HL-60 (cell line): ENCODE data around the gene CFAP92.

Experiments used
- CTCF ChIP-seq: IDR thresholded peaks from one replicate; pipeline ENCODE4 v1.5.1; 2011; ENCODE audit warnings: low read length, control low read depth, inconsistent platforms; ENCODE audit not compliant: insufficient read depth
- GABPA ChIP-seq: IDR thresholded peaks from 2 replicates; pipeline ENCODE4 v1.6.1; 2012; ENCODE audit warnings: low read depth
- POLR2AphosphoS5 ChIP-seq: IDR thresholded peaks from 2 replicates; pipeline ENCODE4 v1.6.1; 2012; ENCODE audit warnings: low read depth
- REST ChIP-seq: IDR thresholded peaks from 2 replicates; pipeline ENCODE4 v1.6.1; 2012; ENCODE audit warnings: low read depth; ENCODE audit not compliant: insufficient replicate concordance
- SPI1 ChIP-seq: IDR thresholded peaks from 2 replicates; pipeline ENCODE4 v1.6.1; 2012; ENCODE audit warnings: low read depth, mild to moderate bottlenecking, borderline replicate concordance

GRCh38 chr3:128992926-128993460, 883 bp downstream of the CFAP92 start:
- TF ChIP-seq REST (no peak), POLR2AphosphoS5 (no peak), CTCF (no peak), SPI1 (no peak), GABPA (no peak)
